GM23338 (cell line): ENCODE measurements around the gene ADORA1. TPM values are rescaled to one million over a fixed set of nuclear protein-coding genes. Genes with fewer than 3 reads are reported as not detected.

Experiments
- ATAC-seq: fragments of 200-7000 bp; cut with Tn5 transposase; 3 replicates; pipeline ENCODE4 v1.9.1; 2020
- DNase-seq: peaks from one replicate; pipeline ENCODE4 v3.0.0-alpha.2; 2015; ENCODE audit warnings: low spot score
- H2AFZ ChIP-seq: fragments of 200-600 bp; sonication (generic); 2 replicates; pipeline ENCODE4 v1.8.0; 2016; ENCODE audit warnings: antibody characterized with exemption, mild to moderate bottlenecking, moderate library complexity
- H3F3A ChIP-seq: fragments of 200-600 bp; sonication (generic); replicated peaks from 2 replicates; pipeline ENCODE4 v1.8.0; 2017; ENCODE audit warnings: antibody characterized with exemption, mixed run types, low read depth
- H3K27ac ChIP-seq: fragments of 200-600 bp; sonication (generic); 2 replicates; pipeline ENCODE4 v1.6.1; 2016; ENCODE audit warnings: low read depth
- H3K27me3 ChIP-seq: fragments of 200-600 bp; sonication (generic); 2 replicates; pipeline ENCODE4 v1.8.0; 2016; ENCODE audit warnings: mild to moderate bottlenecking, mixed run types, moderate library complexity; ENCODE audit not compliant: insufficient read depth
- H3K36me3 ChIP-seq: fragments of 200-600 bp; sonication (generic); 2 replicates; pipeline ENCODE4 v1.8.0; 2016; ENCODE audit warnings: mild to moderate bottlenecking; ENCODE audit not compliant: insufficient read depth
- H3K4me1 ChIP-seq: fragments of 200-600 bp; sonication (generic); 2 replicates; pipeline ENCODE4 v1.8.0; 2016; ENCODE audit warnings: mild to moderate bottlenecking, moderate library complexity; ENCODE audit not compliant: insufficient read depth
- H3K4me2 ChIP-seq: fragments of 200-600 bp; sonication (generic); 2 replicates; pipeline ENCODE4 v1.7.1; 2017; ENCODE audit warnings: mixed run types
- H3K4me3 ChIP-seq: fragments of 200-600 bp; sonication (generic); 2 replicates; pipeline ENCODE4 v1.6.1; 2016; ENCODE audit warnings: mixed run types
- H3K79me2 ChIP-seq: fragments of 200-600 bp; sonication (generic); replicated peaks from 2 replicates; pipeline ENCODE4 v1.8.0; 2017; ENCODE audit warnings: mild to moderate bottlenecking; ENCODE audit not compliant: insufficient read depth
- H3K9me2 ChIP-seq: fragments of 200-600 bp; sonication (generic); 2 replicates; pipeline ENCODE4 v1.8.0; 2017; ENCODE audit not compliant: insufficient read depth
- H4K20me1 ChIP-seq: fragments of 200-600 bp; sonication (generic); replicated peaks from 2 replicates; pipeline ENCODE4 v1.8.0; 2017; ENCODE audit warnings: mild to moderate bottlenecking; ENCODE audit not compliant: insufficient read depth
- H3K27ac Mint-ChIP-seq: 2 replicates; pipeline ENCODE4 v1.8.0; 2020; ENCODE audit warnings: inconsistent platforms, mild to moderate bottlenecking, moderate library complexity, mixed read lengths
- H3K27me3 Mint-ChIP-seq: 3 replicates; pipeline ENCODE4 v1.8.0; 2022; ENCODE audit warnings: low read depth, mild to moderate bottlenecking, moderate library complexity, mixed read lengths, inconsistent platforms; ENCODE audit not compliant: insufficient read depth, poor library complexity
- H3K36me3 Mint-ChIP-seq: 3 replicates; pipeline ENCODE4 v1.8.0; 2021; ENCODE audit warnings: low read depth, mild to moderate bottlenecking, inconsistent platforms, moderate library complexity, mixed read lengths
- H3K4me1 Mint-ChIP-seq: 3 replicates; pipeline ENCODE4 v1.8.0; 2020; ENCODE audit warnings: mild to moderate bottlenecking, inconsistent platforms, mixed read lengths
- H3K4me3 Mint-ChIP-seq: 3 replicates; pipeline ENCODE4 v1.8.0; 2021; ENCODE audit warnings: moderate library complexity, mild to moderate bottlenecking, inconsistent platforms, mixed read lengths
- H3K9me3 Mint-ChIP-seq: 3 replicates; pipeline ENCODE4 v1.8.0; 2020; ENCODE audit warnings: moderate library complexity, mild to moderate bottlenecking, inconsistent platforms, mixed read lengths
- CREB1 ChIP-seq: fragments of 250-450 bp; sonication (Bioruptor Pico); IDR thresholded peaks from 2 replicates; pipeline ENCODE4 v1.5.0; 2020; ENCODE audit warnings: low read depth, mild to moderate bottlenecking, moderate library complexity
- CTCF ChIP-seq, 2 experiments: fragments of 200-600 bp in 1 of 2; sonication (generic) in 1 of 2; conservative IDR thresholded peaks; 2 replicates each; pipeline versions ENCODE4 v1.5.1 to v1.6.1; 2016 to 2017; ENCODE audit warnings: antibody characterized with exemption in 2 of 2, low read depth in 2 of 2, mild to moderate bottlenecking in 2 of 2, moderate library complexity in 1 of 2
- ETS1 ChIP-seq: IDR thresholded peaks from 2 replicates; pipeline ENCODE4 v1.6.1; 2016; ENCODE audit warnings: antibody characterized with exemption
- EZH2 ChIP-seq: fragments of 200-600 bp; sonication (generic); IDR thresholded peaks from one replicate; pipeline ENCODE4 v1.8.0; 2017; ENCODE audit warnings: antibody characterized with exemption, mild to moderate bottlenecking, low read depth; ENCODE audit not compliant: unreplicated experiment
- EZH2phosphoT487 ChIP-seq: fragments of 200-600 bp; sonication (generic); IDR thresholded peaks from one replicate; pipeline ENCODE4 v1.8.1; 2018; ENCODE audit warnings: antibody characterized with exemption; ENCODE audit not compliant: unreplicated experiment
- NANOG ChIP-seq: IDR thresholded peaks from 2 replicates; pipeline ENCODE4 v1.6.1; 2016; ENCODE audit warnings: antibody characterized with exemption, borderline replicate concordance
- POLR2AphosphoS5 ChIP-seq: IDR thresholded peaks from 2 replicates; pipeline ENCODE4 v1.6.1; 2016; ENCODE audit warnings: antibody characterized with exemption, low read depth
- REST ChIP-seq: IDR thresholded peaks from one replicate; pipeline ENCODE4 v1.6.1; 2018; ENCODE audit warnings: antibody characterized with exemption; ENCODE audit not compliant: unreplicated experiment
- STAT1 ChIP-seq: IDR thresholded peaks from one replicate; pipeline ENCODE4 v1.6.1; 2016; ENCODE audit warnings: antibody characterized with exemption; ENCODE audit not compliant: unreplicated experiment
- ZNF114 ChIP-seq: fragments of 250-450 bp; sonication (Bioruptor Pico); IDR thresholded peaks from 2 replicates; pipeline ENCODE4 v1.5.0; 2020; ENCODE audit warnings: mild to moderate bottlenecking, moderate library complexity
- ZNF331 ChIP-seq: fragments of 250-450 bp; sonication (Bioruptor Pico); IDR thresholded peaks from 2 replicates; pipeline ENCODE4 v1.5.0; 2020; ENCODE audit warnings: low read depth, mild to moderate bottlenecking, moderate library complexity
- polyA plus RNA-seq: library from polyadenylated mRNA; unstranded; fragments of >200 nt; fragmentation: Nextera tagmentation; extraction: Ambion mirVana; gene quantifications from 2 replicates; pipeline ENCODE4 v1.2.1, GENCODE V29; 2016
- total RNA-seq: library from RNA; depleted of rRNA; stranded (reverse); fragments of >200 nt; shearing (Covaris generic); gene quantifications from 2 replicates; pipeline ENCODE4 v1.2.3, GENCODE V29; 2014

The ADORA1 gene
- total and polyA plus RNA-seq, 2 experiments from 2014 or later: 0.63 to 1.8 TPM

DNA sequence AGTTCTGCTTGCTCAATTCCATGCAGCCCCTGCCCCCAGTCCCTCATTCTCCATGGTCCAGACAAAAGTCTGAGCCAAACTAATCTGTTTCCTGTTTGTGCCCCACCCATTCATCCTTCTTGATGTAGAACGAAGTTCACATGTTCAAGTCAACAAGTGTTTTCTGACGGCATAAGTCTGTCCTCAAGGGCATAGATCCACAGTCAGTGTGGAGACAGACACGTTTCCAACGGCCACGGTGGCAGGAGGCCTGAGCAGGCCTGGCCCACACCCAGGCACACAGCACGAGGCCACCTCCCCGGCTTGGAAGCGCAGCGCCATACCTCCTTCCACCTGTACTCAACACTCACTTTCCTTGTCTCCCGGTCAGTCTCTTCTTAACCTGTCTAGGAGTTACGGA lies 16.1 kb downstream of the ADORA1 start (continued):
- no peak for TF ChIP-seq STAT1
- TF ChIP-seq EZH2: no peak
- TF ChIP-seq ETS1: no peak
- TF ChIP-seq REST: no peak
- TF ChIP-seq POLR2AphosphoS5: no peak
- no peak for TF ChIP-seq ZNF114 (CRISPR knock-in tag)
- TF ChIP-seq ZNF331 (CRISPR knock-in tag): no peak
- TF ChIP-seq CREB1 (CRISPR knock-in tag): no peak

DNA sequence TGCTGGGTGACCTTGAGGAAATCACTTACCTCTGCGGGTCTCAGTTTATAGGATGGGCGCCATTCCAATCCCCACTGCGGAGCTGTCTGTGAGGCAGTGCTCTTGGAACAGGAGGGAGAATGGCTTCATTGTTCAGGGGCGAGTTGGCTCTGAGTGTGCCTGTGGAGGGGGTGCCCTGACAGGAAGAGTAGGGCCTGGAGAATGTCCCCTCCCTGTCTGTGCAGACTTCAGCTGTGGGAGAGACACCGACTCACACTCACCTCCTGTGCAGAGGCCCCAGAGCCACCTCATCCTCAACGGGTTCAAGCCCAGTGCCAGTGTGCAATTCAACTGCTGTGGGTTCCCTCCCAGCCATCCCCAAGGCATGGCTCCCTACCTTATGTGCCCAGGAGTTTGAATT lies 17.1 kb downstream of the ADORA1 start:
- no peaks in the 10 kb centered on the region for H3F3A ChIP-seq
- Mint-ChIP-seq H3K4me1 (peaks cover 46% of the 10 kb centered on the region), H3K27me3 (peaks cover 14% of the 10 kb centered on the region), H3K9me3 (peaks cover 2% of the 10 kb centered on the region; the same call in 1 of the 3 replicates), H3K4me3 (no peak overlapping the region), H3K27ac (no peak overlapping the region), H3K36me3 (no peaks in the 10 kb centered on the region)
- H3K4me1 ChIP-seq: peaks cover 28% of the 10 kb centered on the region
- no peak overlapping the region for H2AFZ ChIP-seq
- ATAC-seq (no peak), DNase-seq (no peak)
- no peaks in the 10 kb centered on the region for H3K79me2 ChIP-seq
- no peak overlapping the region for H3K27ac ChIP-seq
- no peaks in the 10 kb centered on the region for H4K20me1 ChIP-seq
- no peaks in the 10 kb centered on the region for H3K27me3 ChIP-seq
- no peaks in the 10 kb centered on the region for H3K36me3 ChIP-seq
- no peaks in the 10 kb centered on the region for H3K9me2 ChIP-seq
- H3K4me3 ChIP-seq: no peak overlapping the region
- H3K4me2 ChIP-seq: no peak overlapping the region
- TF ChIP-seq EZH2phosphoT487 (no peak), ZNF114 (CRISPR knock-in tag) (no peak), REST (no peak), NANOG (no peak), EZH2 (no peak), CTCF (conservative IDR thresholded peaks at IDR 0.05; ENCODE audit: low read depth in 2 of 2) (no peak), POLR2AphosphoS5 (no peak), STAT1 (no peak)
